Activated T-cell treated with anti-CD3 and anti-CD28 coated beads for 4 hours (primary cell): ENCODE data around the gene TAPT1.
"Not testable (repeated sequence)": the region's sequence is repeated elsewhere in the genome, so short reads cannot be mapped to it uniquely, and the experiment has no call there.

Experiments
- DNase-seq: peaks from one replicate; pipeline ENCODE4 v3.0.0-alpha.2; 2020

The TAPT1 gene

DNA sequence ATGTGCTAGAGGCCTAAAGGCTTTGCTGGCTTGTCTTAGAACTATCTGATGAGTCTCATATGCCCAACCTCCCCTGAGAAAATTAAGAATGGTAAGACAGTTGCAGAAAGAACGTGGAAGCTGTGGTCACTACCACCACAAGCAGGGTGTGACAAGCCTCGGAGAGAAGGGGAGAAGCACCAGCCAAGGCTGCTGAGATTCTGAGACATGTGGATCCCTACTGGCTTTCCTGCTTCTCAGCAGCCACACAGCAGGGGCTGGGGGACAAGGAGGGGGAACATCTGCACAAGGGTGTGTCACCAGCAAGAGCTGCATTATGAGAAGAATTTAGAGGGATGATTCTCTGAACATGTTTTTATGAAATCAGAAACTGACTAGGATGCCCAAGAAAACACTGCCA lies 19.4 kb downstream of the TAPT1 start:
- no peak for DNase-seq

GRCh38 chr4:16206301-16206700 lies 20.0 kb downstream of the TAPT1 start:
- DNase-seq = no peak

- no peak for DNase-seq
Measured at GRCh38 chr4:16205298-16206164, 20.7 kb downstream of the TAPT1 start.

GRCh38 chr4:16204505-16204904 lies 21.8 kb downstream of the TAPT1 start:
- no peak for DNase-seq

DNA sequence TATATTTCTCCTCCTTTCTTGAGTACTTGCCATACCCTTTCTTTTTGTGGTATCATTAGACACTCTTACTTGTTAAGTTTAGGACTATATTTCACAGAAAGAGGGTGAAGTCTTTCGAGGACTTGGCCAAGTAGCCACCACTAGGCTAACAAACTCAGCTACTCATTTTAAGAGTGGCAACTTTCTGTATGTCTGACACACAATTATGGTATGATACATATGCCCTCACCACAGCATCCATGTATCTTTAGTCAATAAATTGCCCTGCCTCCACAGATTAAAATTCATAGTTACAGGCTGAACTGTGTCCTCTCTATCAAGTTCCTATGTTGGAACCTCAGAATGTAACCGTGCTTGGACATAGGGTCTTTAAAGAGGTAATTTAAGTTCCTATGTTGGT lies 23.2 kb downstream of the TAPT1 start:
- DNase-seq = no peak

- no peak for DNase-seq
Measured at GRCh38 chr4:16202598-16202997, 23.7 kb downstream of the TAPT1 start.

GRCh38 chr4:16199093-16199492 lies 27.2 kb downstream of the TAPT1 start:
- no peak for DNase-seq

DNA sequence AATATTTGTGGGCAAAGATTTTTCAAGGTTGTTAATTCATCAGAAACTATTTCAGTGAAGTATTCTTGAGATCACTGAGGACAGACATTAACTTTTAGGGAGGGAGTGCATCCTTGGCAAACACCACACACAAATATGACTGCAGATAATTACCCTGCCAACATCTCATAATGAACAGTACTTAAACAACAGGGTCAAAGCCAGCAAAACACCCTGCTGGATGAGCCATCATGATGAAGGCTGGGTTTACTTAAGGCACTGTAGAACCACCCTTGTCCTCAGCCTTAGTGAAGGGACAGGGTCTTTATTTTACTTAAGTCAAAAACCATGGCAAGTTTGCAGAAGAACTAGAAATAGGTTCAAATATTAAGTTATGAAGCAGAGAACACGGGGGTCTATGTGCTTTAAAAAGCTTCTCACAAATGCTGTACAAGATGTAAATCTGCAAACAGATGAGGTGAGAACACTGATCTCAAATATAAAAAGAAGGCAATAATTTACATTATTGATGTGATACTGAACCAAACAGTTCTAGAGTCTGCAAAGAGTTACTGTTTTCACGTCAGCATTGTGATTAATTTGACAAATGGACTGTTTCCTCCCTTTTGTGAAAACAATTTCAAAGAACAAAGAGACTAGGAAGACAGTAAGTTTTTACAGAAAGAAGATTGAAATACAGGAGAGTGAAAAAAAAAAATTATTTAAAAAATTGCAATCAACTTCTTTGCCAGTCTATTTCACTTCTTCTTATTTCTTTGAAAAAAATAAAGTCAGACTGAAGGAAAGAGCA lies 28.2 kb downstream of the TAPT1 start:
- DNase-seq = no peak

- DNase-seq = no peak
Measured at GRCh38 chr4:16196482-16197393, 29.5 kb downstream of the TAPT1 start.

DNA sequence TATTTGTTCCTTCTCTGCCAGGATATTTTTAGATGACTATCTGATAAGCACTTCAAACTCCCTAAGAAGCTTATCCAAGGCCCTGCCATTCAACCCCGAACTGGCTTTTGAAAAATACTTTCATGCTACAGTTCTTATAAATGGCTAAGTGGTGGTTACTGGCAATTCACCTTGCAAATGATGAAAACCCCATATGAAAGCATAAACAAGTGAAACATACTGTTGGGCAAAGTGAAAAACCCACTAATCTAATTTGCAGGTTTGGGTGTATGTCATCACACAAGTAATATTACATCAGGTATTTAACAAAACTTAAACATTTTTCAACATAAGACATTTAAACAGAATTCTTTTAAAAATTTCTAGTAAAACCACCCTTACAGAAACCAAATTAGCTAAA lies 31.1 kb downstream of the TAPT1 start:
- no peak for DNase-seq

DNA sequence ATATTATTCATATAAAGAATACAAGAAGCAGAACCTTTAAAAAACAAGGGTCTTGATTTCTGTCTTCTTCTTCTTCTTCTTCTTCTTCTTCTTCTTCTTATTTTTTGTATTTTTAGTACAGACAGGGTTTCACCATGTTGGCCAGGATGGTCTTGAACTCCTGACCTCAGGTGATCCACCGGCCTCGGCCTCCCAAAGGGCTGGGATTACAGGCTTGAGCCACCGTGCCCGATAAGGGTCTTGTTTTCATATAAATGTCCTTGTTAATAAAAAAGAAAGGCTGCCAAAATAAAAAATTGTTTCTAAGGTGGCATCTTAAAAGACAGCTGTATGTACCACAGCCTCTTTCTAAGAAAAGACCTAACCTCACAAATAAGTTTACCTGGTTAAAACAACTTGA lies 31.5 kb downstream of the TAPT1 start:
- DNase-seq = not testable (repeated sequence)

DNA sequence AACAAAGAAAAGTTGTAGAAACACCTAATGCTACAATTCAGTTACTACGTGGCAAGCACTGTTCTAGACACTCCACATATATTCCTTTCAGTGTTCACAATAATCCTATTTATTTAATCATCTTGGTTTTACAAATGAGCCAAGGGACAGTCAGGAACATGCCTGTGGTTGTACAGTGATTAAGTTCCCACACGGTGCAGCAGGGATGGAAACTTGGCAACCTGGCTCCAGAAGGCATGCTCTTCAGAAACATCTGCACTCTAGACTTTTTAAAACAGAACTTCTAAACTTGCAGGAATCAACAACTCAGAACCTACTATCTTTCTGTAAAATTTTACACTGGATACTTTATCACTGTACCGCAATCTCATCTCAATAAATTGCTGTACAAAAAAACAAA lies 32.1 kb downstream of the TAPT1 start:
- no peak for DNase-seq

DNA sequence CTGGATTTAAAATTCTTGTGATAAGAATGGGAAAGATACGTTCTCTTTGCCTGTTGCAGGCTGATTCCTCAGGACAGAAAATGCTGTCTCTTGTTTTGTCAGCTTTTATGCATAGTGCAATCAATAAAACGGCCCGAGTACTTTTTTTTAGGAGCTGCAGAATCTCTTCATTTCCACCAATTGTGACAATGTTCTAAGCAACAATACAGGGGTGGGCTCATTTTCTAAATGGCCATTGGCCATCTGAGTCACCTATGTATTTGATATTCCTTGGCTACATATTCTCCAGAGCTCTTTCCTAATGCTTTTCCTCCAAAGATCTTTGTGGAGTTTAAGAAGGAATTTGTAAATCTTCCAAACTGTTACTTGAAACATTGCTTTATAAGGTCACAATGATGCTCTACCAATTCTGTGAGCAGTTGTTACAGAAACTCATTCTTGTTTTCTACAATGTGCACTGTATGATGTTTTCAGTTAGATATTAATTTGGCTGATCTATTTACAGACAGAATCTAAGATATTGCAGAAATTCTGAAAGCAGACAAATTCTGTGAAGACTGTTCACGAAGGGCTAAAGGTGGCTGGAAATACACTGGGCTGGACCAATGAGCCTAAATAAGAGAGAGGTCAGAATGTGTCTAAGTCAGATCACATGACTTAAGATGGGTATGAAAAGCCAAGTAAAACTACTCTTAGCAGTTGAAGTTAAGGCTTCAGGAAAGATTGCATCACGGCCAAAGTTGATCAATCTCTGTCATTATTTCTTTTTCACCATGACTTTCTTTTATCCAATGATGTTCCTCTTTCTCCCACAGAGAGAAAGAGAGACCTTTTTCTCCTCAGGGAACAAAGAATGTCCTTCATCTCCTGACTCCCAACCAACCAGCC lies 33.4 kb downstream of the TAPT1 start:
- DNase-seq = no peak

DNA sequence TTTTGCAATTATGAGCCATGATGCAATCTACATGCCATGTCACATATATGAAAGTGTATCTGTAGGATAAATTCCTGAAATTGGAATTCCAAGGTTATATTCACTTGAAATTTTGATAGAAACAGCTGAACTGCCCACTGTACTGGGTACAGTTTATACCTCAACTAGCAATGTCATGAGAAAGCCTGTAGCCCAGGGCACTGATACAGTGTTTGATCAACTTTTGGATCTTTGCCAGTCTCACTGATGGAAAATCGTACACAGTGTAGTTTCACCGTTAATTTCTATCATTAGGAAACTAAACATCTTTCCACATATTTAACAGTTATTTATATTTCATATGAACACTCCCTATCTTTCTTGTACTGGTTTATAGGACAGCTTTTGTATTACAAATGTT lies 34.2 kb downstream of the TAPT1 start:
- DNase-seq = no peak

- DNase-seq = no peak
Measured at GRCh38 chr4:16187455-16187854, 38.8 kb downstream of the TAPT1 start.

GRCh38 chr4:16186986-16187385 lies 39.3 kb downstream of the TAPT1 start:
- DNase-seq = no peak

GRCh38 chr4:16183604-16184003 lies 42.7 kb downstream of the TAPT1 start:
- DNase-seq = no peak

DNA sequence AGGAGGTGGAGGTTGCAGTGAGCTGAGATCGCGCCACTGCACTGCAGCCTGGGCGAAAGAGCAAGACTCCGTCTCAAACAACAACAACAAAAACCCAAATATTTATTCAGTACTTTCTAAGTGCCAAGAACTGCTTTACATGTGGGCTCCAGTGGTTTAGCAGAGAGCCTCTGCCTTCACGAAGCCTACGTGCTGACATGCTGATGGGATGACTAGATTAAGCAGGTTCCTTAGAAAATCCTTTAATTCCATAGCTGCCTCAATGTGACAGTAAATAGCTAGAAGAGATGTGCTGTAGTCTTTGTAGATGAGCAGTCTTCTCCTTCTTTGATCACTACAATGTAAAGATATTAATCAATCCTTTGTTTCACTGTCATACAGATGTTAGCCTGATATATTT lies 49.6 kb downstream of the TAPT1 start:
- DNase-seq = no peak

DNA sequence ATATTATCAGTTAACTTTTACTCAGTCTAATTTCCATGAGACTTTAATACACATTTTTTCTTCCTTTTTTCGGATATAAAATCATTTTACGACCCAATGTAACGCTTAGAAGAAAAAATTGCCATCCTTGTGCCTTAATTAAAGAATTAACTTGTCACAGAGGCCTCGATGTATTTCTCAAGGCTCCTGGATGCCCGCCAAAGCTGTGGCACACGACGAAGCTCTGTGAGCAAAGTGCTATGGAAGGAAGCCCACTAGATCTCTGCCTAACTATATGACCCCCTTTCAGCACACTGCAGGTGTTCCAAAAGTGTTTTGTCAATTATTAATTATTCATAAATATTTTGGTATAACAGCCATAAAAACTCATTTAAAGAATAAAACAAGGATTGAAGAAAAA lies 54.4 kb downstream of the TAPT1 start:
- DNase-seq = no peak

- no peak for DNase-seq
Measured at GRCh38 chr4:16169490-16169889, 56.8 kb downstream of the TAPT1 start.

GRCh38 chr4:16168710-16169388 lies 57.4 kb downstream of the TAPT1 start:
- DNase-seq = no peak

DNA sequence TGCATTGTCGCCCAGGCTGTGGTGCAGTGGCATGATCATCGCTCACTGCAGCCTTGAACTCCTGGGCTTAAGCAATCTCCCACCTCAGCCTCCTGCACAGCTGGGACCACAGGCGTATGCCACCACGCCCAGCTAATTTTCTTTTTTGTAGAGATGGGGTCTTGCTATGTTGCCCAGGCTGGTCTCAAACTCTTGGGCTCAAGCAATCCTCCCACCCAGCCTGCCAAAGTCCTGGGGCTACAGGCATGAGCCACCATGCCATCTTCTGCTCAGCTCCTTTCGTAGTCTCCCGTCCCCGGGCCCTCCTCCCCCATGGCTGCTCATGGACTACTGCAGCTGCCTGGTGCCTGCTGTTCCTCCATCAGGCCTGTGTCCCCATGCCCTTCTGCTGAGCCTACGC lies 58.1 kb downstream of the TAPT1 start:
- no peak for DNase-seq
